ENCODE results near the gene INAFM2. TPM values are rescaled to one million over a fixed set of nuclear protein-coding genes. Genes with fewer than 3 reads are reported as not detected.

The INAFM2 gene
- total RNA-seq, 1 donor from 2014 or later: 9.5 TPM

- peak; percentile 16 for TF ChIP-seq CTCF (IDR thresholded peaks at IDR 0.05)
- DNase-seq: peak; percentile 46
- no peaks in the 10 kb centered on the region for H3K36me3 Mint-ChIP-seq (ENCODE audit: low read depth)
- no peaks in the 10 kb centered on the region for H3K9me3 Mint-ChIP-seq
- no peak overlapping the region for H3K27ac Mint-ChIP-seq
- ChIA-PET CTCF (interaction anchor here (0.6 to 13.8 kb wide), 18 partner anchors 11 to 106 kb away, joined by 3 to 310 read pairs (median 4); partner anchors contain the start of genes INAFM2, IVD, KNSTRN and PAK6), POLR2A (interaction anchor here (1.0 kb wide), 1 partner anchor 30 kb away, joined by 5 read pairs; no protein-coding TSS in a partner anchor)
- H3K27me3 Mint-ChIP-seq: no peaks in the 10 kb centered on the region
- H3K4me1 Mint-ChIP-seq: no peaks in the 10 kb centered on the region
- ATAC-seq (ENCODE audit: low read depth): peak; percentile 95
- intact Hi-C loops (cut with micrococcal nuclease): loop anchor here (1.0 kb wide), 3 partner anchors 24 to 163 kb away; no protein-coding TSS in a partner anchor
- no peak overlapping the region for H3K4me3 Mint-ChIP-seq
These were observed 21.2 kb downstream of the INAFM2 start for GRCh38 chr15:40344631-40345120.

GRCh38 chr15:40345225-40345866, 21.9 kb downstream of the INAFM2 start:
- no peaks in the 10 kb centered on the region for H3K36me3 Mint-ChIP-seq (ENCODE audit: low read depth)
- no peaks in the 10 kb centered on the region for H3K4me1 Mint-ChIP-seq
- DNase-seq (no peak), ATAC-seq (ENCODE audit: low read depth) (no peak)
- no peaks in the 10 kb centered on the region for H3K27me3 Mint-ChIP-seq
- intact Hi-C loops (cut with micrococcal nuclease): no loop called here
- no peaks in the 10 kb centered on the region for H3K9me3 Mint-ChIP-seq
- H3K27ac Mint-ChIP-seq: no peak overlapping the region
- H3K4me3 Mint-ChIP-seq: no peak overlapping the region
- POLR2A ChIA-PET: no interaction called here
- CTCF ChIA-PET: interaction anchor here (1.2 to 13.8 kb wide), 7 partner anchors 18 to 77 kb away, joined by 3 to 310 read pairs (median 5); partner anchors contain the start of genes INAFM2 and PLCB2
- TF ChIP-seq CTCF (IDR thresholded peaks at IDR 0.05): no peak

- ATAC-seq (ENCODE audit: low read depth) (no peak), DNase-seq (no peak)
- Mint-ChIP-seq H3K27ac (no peak overlapping the region), H3K4me1 (no peaks in the 10 kb centered on the region), H3K27me3 (no peaks in the 10 kb centered on the region), H3K4me3 (no peak overlapping the region), H3K9me3 (no peaks in the 10 kb centered on the region), H3K36me3 (ENCODE audit: low read depth) (no peaks in the 10 kb centered on the region)
- TF ChIP-seq CTCF (IDR thresholded peaks at IDR 0.05): no peak
- intact Hi-C loops (cut with micrococcal nuclease): no loop called here
- POLR2A ChIA-PET: no interaction called here
- CTCF ChIA-PET: interaction anchor here (4.9 to 13.8 kb wide), 2 partner anchors 32 to 77 kb away, joined by 113 to 310 read pairs; partner anchors contain the start of genes INAFM2 and PLCB2
These were observed 22.5 kb downstream of the INAFM2 start for GRCh38 chr15:40345867-40346578.

GRCh38 chr15:40346579-40347558, 23.4 kb downstream of the INAFM2 start:
- DNase-seq (no peak), ATAC-seq (ENCODE audit: low read depth) (no peak)
- H3K4me3 Mint-ChIP-seq: no peak overlapping the region
- no peaks in the 10 kb centered on the region for H3K4me1 Mint-ChIP-seq
- ChIA-PET CTCF (interaction anchor here (13.8 kb wide), 1 partner anchor 33 kb away, joined by 310 read pairs; the partner anchor contains the start of genes INAFM2 and PLCB2), POLR2A (no interaction called here)
- TF ChIP-seq CTCF (IDR thresholded peaks at IDR 0.05): no peak
- H3K9me3 Mint-ChIP-seq: no peaks in the 10 kb centered on the region
- no peaks in the 10 kb centered on the region for H3K27me3 Mint-ChIP-seq
- intact Hi-C loops (cut with micrococcal nuclease): no loop called here
- H3K27ac Mint-ChIP-seq: no peak overlapping the region
- H3K36me3 Mint-ChIP-seq (ENCODE audit: low read depth): no peaks in the 10 kb centered on the region

Measured in activated B cell treated with CpG ODN at 0.5 μM for 24 hours (primary cell).